Activated naive CD4-positive, alpha-beta T cell treated with anti-CD3 and anti-CD28 coated beads, Interleukin-2, amount 50 U/mL, for 72 hours (primary cell): ENCODE data around the gene ACOX3. TPM values are rescaled to one million over a fixed set of nuclear protein-coding genes. Genes with fewer than 3 reads are reported as not detected.
"Not testable (repeated sequence)": the region's sequence is repeated elsewhere in the genome, so short reads cannot be mapped to it uniquely, and the experiment has no call there.

Source experiments
- ATAC-seq, 2 donors: fragments of 150-1000 bp; cut with Tn5 transposase; 2 replicates each; pipeline ENCODE4 v1.10.0; 2021; ENCODE audit warnings: mild to moderate bottlenecking in 2 of 2, moderate library complexity in 2 of 2
- DNase-seq, 2 donors: peaks; one replicate each; pipeline ENCODE4 v3.0.0; 2021 to 2022; ENCODE audit warnings: low spot score in 2 of 2
- H3K27ac Mint-ChIP-seq, 2 donors: one replicate each; pipeline ENCODE4 v1.8.0; 2022; ENCODE audit warnings: mild to moderate bottlenecking in 2 of 2, mixed read lengths in 2 of 2
- H3K36me3 Mint-ChIP-seq, 2 donors: one replicate each; pipeline ENCODE4 v1.8.0; 2022; ENCODE audit warnings: mixed read lengths in 2 of 2
- H3K9me3 Mint-ChIP-seq, 2 donors: one replicate each; pipeline ENCODE4 v1.8.0; 2022; ENCODE audit warnings: mixed read lengths in 2 of 2
- total RNA-seq, 2 donors: library from RNA; stranded (reverse); gene quantifications; one replicate each; pipeline ENCODE4 v1.2.3, GENCODE V29; 2022

Gene ACOX3
- total RNA-seq, 2 donors from 2014 or later: 22.1 to 29.2 TPM

- Mint-ChIP-seq H3K27ac (no peak overlapping the region), H3K9me3 (no peaks in the 10 kb centered on the region), H3K36me3 (peaks cover 0 to 5% of the 10 kb centered on the region in 2 donors)
- DNase-seq: no peak
- no peak for ATAC-seq
Observed at GRCh38 chr4:8388528-8388870, 52.0 kb downstream of the ACOX3 start.

- H3K27ac Mint-ChIP-seq: peak overlapping the region in 1 of 2 donors; percentile 20
- no peak for ATAC-seq
- H3K36me3 Mint-ChIP-seq: peaks cover 0 to 5% of the 10 kb centered on the region in 2 donors
- no peaks in the 10 kb centered on the region for H3K9me3 Mint-ChIP-seq
- DNase-seq: no peak
Observed at GRCh38 chr4:8387615-8388527, 52.7 kb downstream of the ACOX3 start.

DNA sequence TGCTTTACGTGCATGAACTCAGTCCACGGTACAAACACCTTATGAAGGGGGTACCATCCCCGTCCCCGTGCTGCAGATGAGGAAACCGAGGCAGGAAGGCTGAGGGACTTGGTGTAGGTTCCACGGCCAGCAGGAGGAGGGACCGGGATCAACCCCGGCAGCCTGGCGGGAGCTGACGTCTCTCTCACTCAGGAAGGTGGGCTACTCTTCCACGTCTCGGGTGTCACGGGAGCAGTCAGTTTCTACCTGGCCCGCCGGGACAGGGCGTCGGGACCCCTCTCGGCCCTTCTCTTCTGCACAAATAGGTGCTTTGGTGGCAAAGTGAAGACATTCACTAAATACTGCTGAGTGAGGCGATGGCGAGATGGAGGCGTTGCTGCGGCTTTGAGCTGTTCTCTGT lies 53.3 kb downstream of the ACOX3 start:
- DNase-seq (no peak), ATAC-seq (no peak)
- H3K9me3 Mint-ChIP-seq: no peaks in the 10 kb centered on the region
- peak overlapping the region in 1 of 2 donors; percentile 20 for H3K27ac Mint-ChIP-seq
- peaks cover 0 to 5% of the 10 kb centered on the region in 2 donors for H3K36me3 Mint-ChIP-seq

- Mint-ChIP-seq H3K36me3 (peaks cover 0 to 5% of the 10 kb centered on the region in 2 donors), H3K9me3 (no peaks in the 10 kb centered on the region), H3K27ac (no peak overlapping the region)
- no peak for DNase-seq
- no peak for ATAC-seq
Observed at GRCh38 chr4:8386731-8387130, 53.8 kb downstream of the ACOX3 start.

- not testable (repeated sequence) for DNase-seq, H3K27ac Mint-ChIP-seq, H3K36me3 Mint-ChIP-seq, ATAC-seq, H3K9me3 Mint-ChIP-seq
Observed at GRCh38 chr4:8386131-8386530, 54.4 kb downstream of the ACOX3 start.

GRCh38 chr4:8385611-8386010 lies 54.9 kb downstream of the ACOX3 start:
- Mint-ChIP-seq H3K27ac (no peak overlapping the region), H3K36me3 (peaks cover 0 to 5% of the 10 kb centered on the region in 2 donors), H3K9me3 (no peaks in the 10 kb centered on the region)
- ATAC-seq (no peak), DNase-seq (no peak)

DNA sequence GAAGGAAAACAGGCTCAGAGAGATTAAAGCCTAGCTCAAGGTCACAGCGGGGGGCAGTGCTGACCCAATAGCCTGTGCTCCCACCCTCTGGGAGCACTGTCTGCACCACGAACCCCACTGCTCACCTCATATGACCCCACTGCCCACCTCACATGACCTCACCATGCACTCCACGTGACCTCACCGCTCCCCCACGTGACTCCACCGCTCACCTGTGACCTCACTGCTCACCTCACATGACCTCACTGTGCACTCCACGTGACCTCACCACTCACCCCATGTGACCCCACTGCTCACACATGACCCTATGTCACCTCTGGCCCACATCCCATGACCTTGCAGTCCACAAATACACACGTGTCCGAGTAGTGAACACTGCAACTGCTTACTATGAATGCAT lies 55.4 kb downstream of the ACOX3 start:
- H3K36me3 Mint-ChIP-seq: peaks cover 0 to 5% of the 10 kb centered on the region in 2 donors
- ATAC-seq (no peak), DNase-seq (no peak)
- H3K27ac Mint-ChIP-seq: no peak overlapping the region
- H3K9me3 Mint-ChIP-seq: no peaks in the 10 kb centered on the region

- H3K9me3 Mint-ChIP-seq: no peaks in the 10 kb centered on the region
Observed at GRCh38 chr4:8384397-8385060, 56.0 kb downstream of the ACOX3 start.

DNA sequence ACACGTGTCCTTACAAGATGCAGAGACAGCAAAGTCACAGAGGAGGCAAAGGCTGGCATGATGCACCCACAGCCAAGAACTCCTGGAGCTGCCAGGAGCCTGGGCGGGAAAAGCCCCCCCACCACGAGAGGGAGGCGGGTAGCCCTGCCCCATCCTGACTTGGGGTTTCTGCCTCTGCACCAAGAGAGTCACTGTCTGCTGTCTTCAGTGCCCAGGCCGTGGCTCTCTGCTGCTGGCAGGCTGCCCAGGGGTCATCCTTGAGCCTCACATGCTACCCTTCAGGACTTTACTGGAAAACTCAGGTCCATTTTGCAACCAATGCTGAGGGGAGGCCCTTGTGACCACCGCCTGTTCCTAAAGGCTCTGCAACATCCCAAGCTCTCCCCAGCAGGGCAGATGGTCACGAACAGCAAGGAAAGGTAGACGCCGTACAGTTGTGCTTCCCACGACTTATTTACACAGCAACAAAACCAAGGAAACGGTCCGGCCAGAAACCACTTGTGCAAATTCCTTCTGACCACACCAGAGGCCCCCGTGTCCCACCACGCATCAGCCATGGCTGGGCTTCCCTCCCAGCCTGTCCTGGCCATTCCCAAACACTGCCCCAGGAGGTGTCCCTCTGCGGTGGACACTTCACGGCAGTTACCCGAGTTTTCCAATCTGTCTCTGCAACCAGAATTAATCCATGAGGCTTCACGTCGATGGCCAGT lies 56.9 kb downstream of the ACOX3 start:
- ATAC-seq: no peak
- DNase-seq: no peak
- Mint-ChIP-seq H3K27ac (no peak overlapping the region), H3K9me3 (no peaks in the 10 kb centered on the region), H3K36me3 (peaks cover 0 to 5% of the 10 kb centered on the region in 2 donors)

More at GRCh38 chr4:8384397-8385060, 56.0 kb downstream of the ACOX3 start:
- ATAC-seq (no peak), DNase-seq (no peak)
- H3K36me3 Mint-ChIP-seq: peaks cover 0 to 5% of the 10 kb centered on the region in 2 donors
- H3K27ac Mint-ChIP-seq: no peak overlapping the region

DNA sequence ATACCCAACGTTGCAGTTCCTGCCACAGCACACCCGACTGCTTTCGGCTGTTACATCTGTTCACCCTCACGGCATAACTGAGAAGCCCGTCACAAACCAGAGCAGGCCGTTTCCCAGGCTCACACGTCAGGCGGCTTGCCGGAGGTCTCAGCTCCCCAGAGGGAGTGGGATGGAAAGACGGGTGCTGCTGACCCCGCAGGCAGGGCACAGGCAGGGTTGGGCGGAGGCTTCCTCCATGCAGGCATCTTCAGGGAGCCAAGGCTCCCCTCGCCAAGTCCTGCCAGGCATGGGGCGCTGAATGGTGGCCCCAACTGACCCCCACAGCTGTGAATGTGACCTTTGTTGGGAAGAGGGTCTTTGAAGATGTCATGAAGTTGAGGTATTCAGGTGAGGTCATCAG lies 57.5 kb downstream of the ACOX3 start:
- no peak for DNase-seq
- ATAC-seq: no peak
- Mint-ChIP-seq H3K27ac (no peak overlapping the region), H3K9me3 (no peaks in the 10 kb centered on the region), H3K36me3 (peaks cover 0 to 5% of the 10 kb centered on the region in 2 donors)

- Mint-ChIP-seq H3K36me3 (peaks cover 0 to 5% of the 10 kb centered on the region in 2 donors), H3K27ac (no peak overlapping the region), H3K9me3 (no peaks in the 10 kb centered on the region)
- ATAC-seq: no peak
- DNase-seq: no peak
Observed at GRCh38 chr4:8381814-8382581, 58.5 kb downstream of the ACOX3 start.

GRCh38 chr4:8380511-8381415 lies 59.8 kb downstream of the ACOX3 start:
- Mint-ChIP-seq H3K36me3 (peaks cover 0 to 2% of the 10 kb centered on the region in 2 donors), H3K27ac (no peak overlapping the region), H3K9me3 (no peaks in the 10 kb centered on the region)
- ATAC-seq (no peak), DNase-seq (no peak)

- Mint-ChIP-seq H3K9me3 (no peaks in the 10 kb centered on the region), H3K27ac (no peak overlapping the region), H3K36me3 (no peaks in the 10 kb centered on the region)
- DNase-seq: no peak
- no peak for ATAC-seq
Observed at GRCh38 chr4:8379771-8380170, 60.8 kb downstream of the ACOX3 start.

GRCh38 chr4:8379281-8379680 lies 61.2 kb downstream of the ACOX3 start:
- no peak for DNase-seq
- no peak for ATAC-seq
- no peak overlapping the region for H3K27ac Mint-ChIP-seq
- H3K36me3 Mint-ChIP-seq: no peaks in the 10 kb centered on the region
- H3K9me3 Mint-ChIP-seq: no peaks in the 10 kb centered on the region

GRCh38 chr4:8378776-8379175 lies 61.7 kb downstream of the ACOX3 start:
- Mint-ChIP-seq H3K36me3 (no peaks in the 10 kb centered on the region), H3K9me3 (no peaks in the 10 kb centered on the region), H3K27ac (no peak overlapping the region)
- ATAC-seq: no peak
- no peak for DNase-seq
